ENCODE measurements around the gene NFIB. TPM values are rescaled to one million over a fixed set of nuclear protein-coding genes. Genes with fewer than 3 reads are reported as not detected.

The NFIB gene
- total and polyA plus RNA-seq, 2 of the 8 experiments (the other 6 are each of a cell fraction or from before 2014, with no cell fraction given) = 2.6 to 13.1 TPM

GRCh38 chr9:14358523-14358922, 44.6 kb upstream of the NFIB start:
- no peak overlapping the region for H3K27ac ChIP-seq (ENCODE audit: low read depth, low read length)
- peaks cover 0 to 2% of the 10 kb centered on the region in 2 experiments for H4K20me1 ChIP-seq (replicated peaks in 1 of 2; ENCODE audit: control insufficient read depth in 1 of 2, insufficient read depth in 2 of 2, low read length in 2 of 2)
- no peak overlapping the region for H3K4ac ChIP-seq (replicated peaks; ENCODE audit: insufficient read length, low read depth, low read length)
- no peak overlapping the region for H3K18ac ChIP-seq (ENCODE audit: extremely low read depth, low read length)
- peak; percentile 24 for FAIRE-seq
- no peak overlapping the region for H2AK5ac ChIP-seq (ENCODE audit: low read depth, low read length)
- H3K56ac ChIP-seq (replicated peaks; ENCODE audit: insufficient read length, low read depth, low read length) = no peak overlapping the region
- ChIA-PET CTCF (ENCODE audit: partially characterized antibody) (no interaction called here), POLR2A (ENCODE audit: partially characterized antibody) (no interaction called here)
- 83% methylated on average over 2 of the region's 2 CpGs; no CpG with 5 or more reads in 1 of the 2 experiments for WGBS, 2 experiments (ENCODE audit: extremely low coverage in 1 of 2, insufficient coverage in 1 of 2, insufficient read length in 1 of 2, insufficient replicate concordance in 2 of 2, low coverage in 1 of 2, low lambda C conversion rate in 2 of 2, missing lambda C conversion rate in 1 of 2)
- no peak overlapping the region for H3K9ac ChIP-seq (replicated peaks in 1 of 4; ENCODE audit: extremely low read depth in 1 of 4, low read depth in 3 of 4, low read length in 3 of 4)
- H3K36me3 ChIP-seq (ENCODE audit: control insufficient read depth in 2 of 4, insufficient read depth in 4 of 4, low read length in 3 of 4) = no peaks in the 10 kb centered on the region
- no peak overlapping the region for H3K14ac ChIP-seq (ENCODE audit: insufficient read length)
- H4K91ac ChIP-seq (replicated peaks; ENCODE audit: insufficient read length, low read length) = no peak overlapping the region
- no peak overlapping the region for H2BK5ac ChIP-seq (ENCODE audit: low read depth, low read length)
- H4K8ac ChIP-seq (ENCODE audit: extremely low read depth, insufficient read depth, low read length) = no peak overlapping the region
- H3K4me2 ChIP-seq (ENCODE audit: insufficient read depth in 1 of 2, low read depth in 2 of 2, low read length in 2 of 2) = no peak overlapping the region
- H3K23me2 ChIP-seq (ENCODE audit: low read depth, low read length) = no peaks in the 10 kb centered on the region; the same call in 1 of the 2 replicates
- H2BK15ac ChIP-seq (ENCODE audit: low read length) = no peak overlapping the region
- no peak overlapping the region for H2BK12ac ChIP-seq (ENCODE audit: low read depth, low read length)
- peaks cover 0 to 8% (median 1%) of the 10 kb centered on the region in 4 experiments; a peak in 4 of 7 replicates for H3K4me1 ChIP-seq (replicated peaks in 1 of 4; ENCODE audit: control insufficient read depth in 3 of 4, insufficient read depth in 4 of 4, low read length in 3 of 4)
- H3K4me3 ChIP-seq (ENCODE audit: extremely low read depth in 1 of 4, insufficient read depth in 2 of 4, low read depth in 3 of 4, low read length in 4 of 4) = no peak overlapping the region
- H2BK120ac ChIP-seq (replicated peaks; ENCODE audit: low read depth, low read length) = no peak overlapping the region
- DNase-seq (ENCODE audit: low read depth in 1 of 2, low spot score in 2 of 2) = no peak
- no peak overlapping the region for H4K5ac ChIP-seq (ENCODE audit: insufficient read length, low read depth, low read length)
- H2BK20ac ChIP-seq (ENCODE audit: low read length) = no peak overlapping the region
- no peaks in the 10 kb centered on the region for H3K79me2 ChIP-seq (ENCODE audit: control insufficient read depth in 1 of 2, insufficient read depth in 2 of 2, low read length in 2 of 2)
- H2AFZ ChIP-seq (ENCODE audit: low read length) = no peak overlapping the region
- no peaks in the 10 kb centered on the region for H3K9me3 ChIP-seq (ENCODE audit: insufficient read depth in 2 of 2, low read depth in 1 of 2, low read length in 1 of 2)
- no peak overlapping the region for H3K23ac ChIP-seq (ENCODE audit: insufficient read length)
- H3K27me3 ChIP-seq (replicated peaks in 1 of 4; ENCODE audit: control insufficient read depth in 3 of 4, extremely low read depth in 1 of 4, insufficient read depth in 3 of 4, low read length in 3 of 4) = no peaks in the 10 kb centered on the region; a peak in 2 of 7 replicates
- no peaks in the 10 kb centered on the region for H3K79me1 ChIP-seq (ENCODE audit: low read depth, low read length)
- TF ChIP-seq TBP (IDR thresholded peaks at IDR 0.05; ENCODE audit: low read depth, low read length) (no peak), SUZ12 (IDR thresholded peaks at IDR 0.05; ENCODE audit: low read length) (no peak), ATF2 (IDR thresholded peaks at IDR 0.05; ENCODE audit: low read length) (no peak), RAD21 (IDR thresholded peaks at IDR 0.05 in 1 of 2, conservative IDR thresholded peaks at IDR 0.05 in 1 of 2; ENCODE audit: low read depth in 2 of 2, low read length in 2 of 2) (no peak), YY1 (IDR thresholded peaks at IDR 0.05; ENCODE audit: low read depth, low read length) (no peak), GABPA (IDR thresholded peaks at IDR 0.05; ENCODE audit: borderline replicate concordance, insufficient read depth, low read length) (no peak), POLR2AphosphoS5 (IDR thresholded peaks at IDR 0.05; ENCODE audit: low read depth, low read length) (no peak)
